ENCODE data around the gene STRIP1.

STRIP1 gene

DNA sequence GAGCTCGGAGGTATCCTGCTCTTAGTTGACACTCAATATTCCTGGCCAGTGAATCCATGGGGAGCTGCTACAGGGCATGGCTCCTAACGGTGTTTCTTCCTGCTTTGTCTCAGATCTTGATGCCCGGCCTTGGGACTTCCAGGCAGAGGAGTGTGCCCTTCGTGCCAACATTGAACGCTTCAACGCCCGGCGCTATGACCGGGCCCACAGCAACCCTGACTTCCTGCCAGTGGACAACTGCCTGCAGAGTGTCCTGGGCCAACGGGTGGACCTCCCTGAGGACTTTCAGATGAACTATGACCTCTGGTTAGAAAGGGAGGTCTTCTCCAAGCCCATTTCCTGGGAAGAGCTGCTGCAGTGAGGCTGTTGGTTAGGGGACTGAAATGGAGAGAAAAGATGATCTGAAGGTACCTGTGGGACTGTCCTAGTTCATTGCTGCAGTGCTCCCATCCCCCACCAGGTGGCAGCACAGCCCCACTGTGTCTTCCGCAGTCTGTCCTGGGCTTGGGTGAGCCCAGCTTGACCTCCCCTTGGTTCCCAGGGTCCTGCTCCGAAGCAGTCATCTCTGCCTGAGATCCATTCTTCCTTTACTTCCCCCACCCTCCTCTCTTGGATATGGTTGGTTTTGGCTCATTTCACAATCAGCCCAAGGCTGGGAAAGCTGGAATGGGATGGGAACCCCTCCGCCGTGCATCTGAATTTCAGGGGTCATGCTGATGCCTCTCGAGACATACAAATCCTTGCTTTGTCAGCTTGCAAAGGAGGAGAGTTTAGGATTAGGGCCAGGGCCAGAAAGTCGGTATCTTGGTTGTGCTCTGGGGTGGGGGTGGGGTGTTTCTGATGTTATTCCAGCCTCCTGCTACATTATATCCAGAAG is 19.4 kb downstream of the STRIP1 start:
- peak in 1 of 2 experiments; percentile 16 for DNase-seq

DNA sequence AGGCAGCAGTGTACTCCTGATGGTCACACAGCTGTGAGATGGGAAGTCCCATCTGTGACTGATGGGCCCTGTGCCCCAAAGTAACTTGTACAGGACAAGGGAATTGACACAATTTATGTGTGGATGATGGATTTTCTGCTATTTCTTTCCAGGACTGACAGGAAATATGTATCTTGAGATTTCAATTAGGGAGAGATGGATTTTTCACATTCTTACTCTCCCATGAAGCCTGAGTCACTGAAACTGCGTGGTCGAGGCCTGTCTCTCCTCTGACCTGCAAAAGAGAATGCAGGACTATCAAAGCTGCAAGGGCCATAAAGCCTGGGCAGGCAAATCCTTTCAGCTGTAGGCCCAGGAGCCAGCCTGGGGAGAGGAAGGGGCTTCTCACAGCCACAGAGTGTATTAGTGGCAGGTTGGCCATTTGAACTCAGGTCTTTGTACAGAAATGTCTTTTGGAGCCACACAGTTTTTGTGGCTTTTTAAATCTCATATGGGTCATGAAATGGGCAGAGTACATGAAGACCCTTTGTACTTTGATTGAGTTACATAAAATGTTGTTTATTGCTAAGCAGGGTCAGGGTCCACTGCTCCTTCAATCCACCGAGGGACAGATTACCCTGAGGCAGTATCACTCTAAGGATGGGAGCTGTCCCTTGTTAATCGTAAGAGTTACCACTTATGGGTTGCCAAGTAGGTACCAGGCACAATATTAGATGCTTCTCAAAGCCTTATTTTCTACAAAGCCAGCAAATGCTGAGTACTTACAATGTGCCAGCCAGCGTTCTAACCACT is 21.3 kb downstream of the STRIP1 start:
- DNase-seq, result no peak

DNA sequence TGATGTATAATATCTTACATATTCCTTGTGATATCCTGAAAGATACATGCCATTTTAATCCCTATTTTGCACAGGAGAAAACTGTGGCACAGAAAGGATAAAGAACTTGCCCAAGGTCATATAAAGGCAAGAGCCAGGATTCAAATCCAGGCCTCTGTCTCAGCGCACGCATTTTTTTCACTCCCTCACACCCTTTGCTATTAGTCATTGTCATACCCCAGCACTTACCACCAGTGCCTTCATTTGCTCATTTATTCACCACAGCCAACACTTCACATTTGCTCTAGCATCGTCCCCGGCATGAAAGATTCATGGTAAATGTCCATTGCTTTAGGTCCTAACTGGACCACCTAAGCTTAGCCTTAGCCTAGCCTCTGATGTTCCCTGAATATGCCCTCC is 21.9 kb downstream of the STRIP1 start:
- DNase-seq, result no peak

DNA sequence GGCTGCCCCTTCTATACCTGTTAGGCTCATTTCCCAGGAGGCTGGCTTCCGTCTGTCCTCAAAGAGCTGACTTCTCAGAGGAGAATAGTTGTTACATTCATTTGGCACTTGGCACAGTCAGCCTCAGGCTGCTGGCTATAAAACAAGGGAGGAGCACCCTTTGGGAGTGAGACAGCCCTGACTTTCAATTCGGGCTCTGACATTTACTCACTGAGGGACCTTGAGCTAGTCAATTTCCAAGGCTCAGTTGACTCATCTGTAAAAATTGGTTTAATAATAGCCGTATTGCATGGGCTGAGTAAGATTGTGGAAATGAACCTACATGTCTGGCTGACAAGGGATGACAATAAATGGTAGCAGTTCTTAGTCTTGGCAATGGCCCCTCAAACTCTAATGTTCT is 22.4 kb downstream of the STRIP1 start:
- DNase-seq, result no peak

DNA sequence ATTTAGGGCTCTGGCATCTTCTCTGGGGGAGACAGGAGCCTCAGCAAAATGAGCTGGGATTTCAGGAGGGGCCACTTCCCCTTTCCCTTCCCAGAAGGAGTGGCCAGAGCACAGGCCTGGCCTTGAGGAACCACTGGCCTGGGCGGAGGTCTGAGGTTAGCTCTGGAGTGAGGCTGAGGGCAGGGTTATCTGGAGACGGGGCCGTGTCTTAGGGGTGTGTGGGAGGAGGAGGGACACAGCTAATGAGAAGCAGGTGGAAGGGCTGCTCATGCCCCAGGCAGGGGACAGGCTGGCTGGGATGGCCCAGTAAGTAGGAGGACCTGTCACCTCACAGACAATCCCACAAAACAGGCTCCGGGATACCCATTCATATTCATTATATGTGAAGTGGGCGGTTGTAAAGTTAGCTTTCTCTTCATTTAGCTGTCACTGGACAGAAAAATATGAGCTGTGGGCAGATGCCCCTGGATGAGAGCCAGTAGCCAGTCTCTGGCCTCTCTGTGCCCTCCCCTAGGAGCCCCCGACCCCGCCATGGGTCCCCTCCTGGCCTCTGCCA is 23.6 kb downstream of the STRIP1 start:
- DNase-seq, result no peak

DNA sequence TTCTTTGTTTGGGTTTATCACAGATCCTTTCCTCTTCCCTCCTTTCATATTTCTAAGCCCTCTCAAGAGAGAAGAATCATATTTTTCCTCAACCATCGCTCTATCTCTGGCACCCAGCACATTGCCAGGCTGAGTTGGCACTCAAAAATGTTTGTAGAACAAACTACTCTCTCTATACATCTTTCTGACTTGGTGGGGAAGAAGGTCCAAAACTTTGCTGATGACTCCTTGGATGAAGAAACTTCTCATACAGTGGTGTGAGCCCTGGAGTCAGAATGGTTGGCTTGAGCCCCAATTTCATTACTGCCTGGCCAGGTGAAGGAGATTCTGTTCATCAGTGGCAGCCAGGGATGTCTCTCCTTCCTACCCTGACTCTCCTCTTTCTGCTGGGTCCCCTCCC is 24.2 kb downstream of the STRIP1 start:
- no peak for DNase-seq

DNA sequence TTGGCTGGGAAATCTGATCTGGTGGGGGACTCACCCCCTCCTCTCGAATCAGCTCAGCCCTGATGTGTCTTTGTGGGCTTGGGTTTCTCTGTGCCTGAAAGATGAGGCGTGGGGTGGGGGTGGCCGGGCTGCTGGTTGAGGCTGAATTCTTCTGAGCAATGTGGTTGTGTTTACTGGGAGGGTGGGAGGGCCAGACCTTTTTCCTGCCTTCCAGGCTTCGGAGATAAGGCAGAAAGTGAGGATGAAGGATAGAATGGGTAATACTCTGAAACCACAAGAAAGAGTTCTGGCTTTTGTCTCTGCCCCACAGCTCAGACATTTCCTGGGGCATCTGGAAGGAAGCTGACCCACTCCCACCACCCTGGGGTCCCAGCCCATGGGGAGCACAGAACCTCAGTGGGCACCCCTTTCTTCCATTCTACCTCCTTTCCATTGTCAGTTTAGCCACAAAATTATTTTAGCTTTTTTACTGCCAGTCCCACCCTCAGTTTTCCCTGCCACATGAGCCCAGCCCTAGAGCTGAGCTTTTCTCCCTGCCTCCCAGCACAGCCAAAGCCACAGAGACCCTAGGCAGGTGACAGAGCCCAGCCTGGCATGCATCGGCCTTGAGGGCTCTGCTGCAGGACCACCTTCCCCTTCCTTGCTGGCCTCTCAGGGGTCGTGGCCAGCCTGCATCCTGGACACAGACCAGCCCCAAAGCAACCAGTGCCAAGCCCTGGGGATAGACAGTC is 24.9 kb downstream of the STRIP1 start:
- no peak for DNase-seq

DNA sequence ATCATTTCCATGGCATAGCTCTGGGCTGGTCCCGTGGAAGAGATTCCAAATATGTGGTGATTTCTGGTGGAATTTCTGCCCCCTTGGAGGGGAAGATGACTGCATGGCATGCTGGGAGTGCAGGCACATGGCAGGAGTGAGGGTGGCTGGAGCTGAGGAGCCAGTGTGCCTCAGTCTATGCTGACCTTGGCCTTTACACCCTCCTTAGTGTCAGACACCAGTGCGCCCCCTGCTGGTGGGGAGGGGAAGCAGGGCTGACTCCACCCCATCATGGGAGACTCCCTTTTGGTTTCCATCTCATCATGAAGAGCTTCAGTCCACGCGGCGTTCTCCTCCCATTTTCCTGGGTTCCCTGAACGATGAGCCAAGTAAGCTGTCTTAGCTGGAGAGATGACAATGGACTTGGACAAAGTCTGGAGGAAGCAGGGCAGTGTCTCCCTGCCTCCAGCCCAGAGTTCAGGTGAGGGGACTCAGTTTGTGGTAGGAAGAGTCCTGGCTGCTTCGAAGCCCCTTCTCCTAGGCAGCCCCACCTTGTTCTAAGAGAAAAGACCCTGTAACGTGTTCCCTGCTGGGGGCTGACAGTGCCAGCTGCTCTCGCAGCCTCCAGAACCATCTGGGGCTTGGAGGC is 25.7 kb downstream of the STRIP1 start:
- DNase-seq, result no peak

DNA sequence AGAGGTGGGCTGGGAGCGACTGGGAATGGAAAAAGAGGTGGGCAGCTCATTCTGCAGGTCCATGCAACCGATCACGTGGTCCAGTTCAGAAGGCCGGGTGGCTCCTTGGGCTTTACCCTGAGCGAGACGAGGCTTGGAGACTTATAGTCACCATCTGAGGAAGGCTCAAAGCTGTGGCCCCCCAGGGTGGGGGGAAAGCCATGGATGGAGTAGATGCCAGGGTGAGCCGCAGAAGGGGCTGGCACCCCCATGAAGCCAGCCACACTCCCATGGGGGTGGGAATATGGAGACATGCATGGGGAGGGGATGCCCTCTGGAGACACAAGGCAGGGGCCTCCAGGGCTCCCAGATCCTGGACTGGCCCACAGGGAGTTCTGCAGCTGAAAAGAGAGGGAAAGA is 26.2 kb downstream of the STRIP1 start:
- DNase-seq, result no peak

DNA sequence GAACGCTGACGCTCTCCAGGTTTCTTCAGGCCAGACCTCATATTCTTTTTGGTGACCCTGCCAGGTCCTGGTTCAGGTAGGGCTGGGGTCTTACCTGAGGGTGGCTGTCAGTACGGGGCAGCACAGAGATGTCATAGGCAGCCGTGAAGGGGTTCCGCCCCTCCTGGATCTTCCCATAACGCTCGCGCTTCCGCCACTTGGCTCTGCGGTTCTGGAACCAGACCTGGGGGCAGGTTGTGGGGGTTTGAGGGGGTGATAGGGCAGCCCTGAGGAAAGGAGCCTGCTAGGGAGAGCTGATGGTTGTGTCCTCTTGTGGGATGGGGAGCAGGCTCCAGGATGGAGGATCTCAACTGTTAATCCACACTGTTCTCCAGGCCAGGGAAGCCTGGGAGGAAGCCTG is 26.9 kb downstream of the STRIP1 start:
- no peak for DNase-seq

DNA sequence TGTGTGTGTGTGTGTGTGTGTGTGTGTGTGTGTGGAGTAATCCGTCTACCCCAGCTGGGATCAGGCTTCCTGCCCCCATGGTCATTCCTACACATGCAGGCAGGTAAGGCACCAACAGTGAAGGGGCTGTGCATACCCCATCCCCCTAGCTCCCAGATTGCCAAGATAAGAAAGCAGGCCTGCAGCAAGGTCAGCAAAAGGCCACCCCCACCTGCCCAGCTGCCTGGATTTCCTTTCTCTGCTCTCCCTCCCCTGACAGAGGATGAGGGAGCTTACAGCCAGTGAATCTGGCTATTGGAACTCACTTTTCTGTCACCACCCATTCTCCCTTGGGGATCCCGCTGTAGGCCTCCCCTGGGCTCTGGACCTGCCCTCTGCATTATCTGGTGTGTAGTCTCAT is 28.2 kb downstream of the STRIP1 start:
- no peak for DNase-seq

DNA sequence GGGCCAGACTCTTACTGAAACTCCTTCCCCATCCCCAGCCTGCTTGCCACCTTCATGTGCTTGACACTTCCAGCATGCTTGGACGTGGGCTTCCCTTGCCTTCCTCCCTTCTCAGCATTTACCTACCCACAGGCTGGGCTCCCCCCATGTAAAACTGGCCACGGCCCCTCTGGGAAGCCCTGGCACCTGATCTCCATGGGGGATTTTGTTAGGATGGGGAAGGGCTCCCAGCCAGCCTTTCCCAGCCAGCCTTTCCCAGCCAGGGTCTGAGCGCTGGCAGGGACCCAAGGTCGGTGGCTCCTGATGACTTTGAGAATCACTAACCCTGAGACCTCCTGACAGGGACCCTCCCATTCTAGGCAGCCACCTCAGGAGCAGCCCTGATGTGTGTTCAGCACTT is 29.4 kb downstream of the STRIP1 start:
- no peak for DNase-seq

DNA sequence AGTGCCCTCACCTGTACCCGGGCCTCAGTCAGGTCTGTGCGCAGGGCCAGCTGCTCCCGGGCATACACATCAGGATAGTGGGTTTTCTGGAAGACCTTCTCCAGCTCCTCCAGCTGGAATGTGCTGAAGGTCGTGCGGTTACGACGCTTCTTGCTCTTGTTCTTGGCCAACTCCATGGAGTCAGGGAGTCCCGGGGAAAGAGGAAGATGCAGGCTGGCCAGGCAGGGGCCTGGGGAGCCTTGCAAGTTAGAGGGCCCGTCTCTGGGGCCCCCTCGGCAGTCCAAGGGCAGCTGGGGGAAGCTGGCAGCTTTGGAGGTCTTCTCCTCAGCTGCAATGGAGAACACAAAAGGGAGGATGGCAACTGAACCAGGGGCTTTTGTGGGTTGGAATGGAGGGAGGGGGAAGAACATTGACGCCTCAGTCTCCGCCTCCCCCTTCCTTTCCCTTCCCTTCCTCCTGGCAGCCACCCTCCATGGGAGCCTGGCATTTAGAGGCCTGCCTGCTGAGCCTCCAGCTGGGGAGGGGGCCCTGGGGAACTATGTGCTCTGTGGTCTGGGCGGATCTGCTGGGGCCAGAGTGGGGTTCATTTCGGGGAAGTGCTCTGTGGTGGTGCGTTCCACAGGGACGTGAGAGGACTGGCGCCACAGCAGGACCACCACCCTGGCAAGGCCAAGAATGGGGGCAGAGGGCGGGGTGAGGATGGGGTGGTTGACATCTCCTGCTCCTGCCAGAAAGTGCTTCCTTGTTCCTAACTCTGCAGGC is 30.3 kb downstream of the STRIP1 start:
- DNase-seq, result no peak

DNA sequence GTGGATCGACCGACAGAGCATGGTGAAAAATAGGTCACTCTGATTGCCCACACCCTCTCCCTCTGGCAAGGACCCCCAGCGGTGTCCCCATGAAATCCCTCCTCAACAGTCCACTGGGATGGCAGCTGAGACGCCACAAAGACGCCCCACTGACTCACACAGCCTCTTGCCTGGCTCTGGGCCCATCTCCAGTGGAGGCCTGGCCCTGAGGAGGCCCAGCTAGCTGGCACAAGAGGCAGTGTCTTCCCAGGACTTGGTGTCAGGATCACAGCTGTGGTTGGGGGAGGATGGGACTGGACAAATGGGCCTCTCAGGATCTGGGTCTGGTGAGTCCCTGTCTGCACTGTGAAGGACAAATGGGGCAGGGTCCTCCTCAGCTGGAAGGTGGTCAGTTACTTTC is 31.4 kb downstream of the STRIP1 start:
- DNase-seq, result no peak

DNA sequence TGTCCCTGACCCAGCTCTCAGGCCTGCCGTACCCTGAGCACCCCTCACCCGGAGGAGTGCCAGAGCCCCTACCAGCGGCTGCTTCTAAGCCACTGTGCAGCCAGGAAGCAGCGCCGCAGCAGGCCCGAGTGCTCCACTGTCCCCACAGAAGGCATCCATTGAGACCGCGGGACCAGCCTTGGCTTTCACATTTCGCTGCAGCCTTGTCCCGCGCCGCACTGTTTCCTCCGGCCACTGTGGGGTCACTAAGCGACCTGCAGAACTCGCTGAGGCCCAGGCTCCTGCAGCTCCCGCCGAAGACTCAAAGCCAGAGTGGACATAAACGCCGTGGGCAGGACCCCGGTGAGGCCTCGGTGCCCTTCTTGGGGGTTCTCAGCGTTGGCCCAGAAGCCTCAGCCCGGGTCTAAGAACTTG is 33.1 kb downstream of the STRIP1 start:
- DNase-seq, result no peak

DNA sequence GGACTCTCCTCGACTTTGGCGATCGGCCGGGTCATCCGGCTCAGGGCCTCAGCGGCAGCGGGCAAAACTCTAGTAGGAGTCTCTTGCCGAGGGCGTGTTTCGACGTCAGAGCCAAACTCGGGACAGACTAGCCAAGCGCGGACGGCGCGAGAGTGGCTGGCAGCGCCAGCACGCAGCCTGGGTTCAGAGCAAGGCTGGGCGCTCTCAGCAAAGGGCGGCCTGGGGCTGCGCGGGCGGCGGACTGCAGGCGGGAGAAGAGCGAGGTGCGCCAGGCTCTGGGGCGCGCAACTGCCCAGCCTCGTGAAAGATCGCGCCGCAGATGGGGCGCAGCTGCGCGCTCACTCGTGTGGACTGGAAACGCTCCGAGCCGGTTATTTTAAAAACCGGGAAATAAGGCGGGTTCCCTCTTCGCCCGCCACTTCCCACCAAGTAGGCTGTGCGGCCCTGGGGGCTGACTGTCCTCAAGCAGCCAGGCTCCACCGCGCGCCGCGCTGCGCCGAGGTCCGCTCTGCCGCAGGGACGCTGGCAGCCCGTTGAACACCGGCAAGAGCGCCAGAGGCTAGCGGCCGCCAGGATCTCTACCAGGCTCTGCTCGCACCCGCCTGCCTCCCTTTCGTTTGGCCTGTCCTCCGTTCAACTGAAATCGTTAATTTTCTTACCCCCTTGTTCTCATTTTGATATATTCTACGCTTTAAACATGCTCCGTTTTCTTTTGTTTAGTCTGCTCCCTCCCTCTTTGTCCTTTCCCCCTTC is 33.6 kb downstream of the STRIP1 start:
- no peak for DNase-seq

DNA sequence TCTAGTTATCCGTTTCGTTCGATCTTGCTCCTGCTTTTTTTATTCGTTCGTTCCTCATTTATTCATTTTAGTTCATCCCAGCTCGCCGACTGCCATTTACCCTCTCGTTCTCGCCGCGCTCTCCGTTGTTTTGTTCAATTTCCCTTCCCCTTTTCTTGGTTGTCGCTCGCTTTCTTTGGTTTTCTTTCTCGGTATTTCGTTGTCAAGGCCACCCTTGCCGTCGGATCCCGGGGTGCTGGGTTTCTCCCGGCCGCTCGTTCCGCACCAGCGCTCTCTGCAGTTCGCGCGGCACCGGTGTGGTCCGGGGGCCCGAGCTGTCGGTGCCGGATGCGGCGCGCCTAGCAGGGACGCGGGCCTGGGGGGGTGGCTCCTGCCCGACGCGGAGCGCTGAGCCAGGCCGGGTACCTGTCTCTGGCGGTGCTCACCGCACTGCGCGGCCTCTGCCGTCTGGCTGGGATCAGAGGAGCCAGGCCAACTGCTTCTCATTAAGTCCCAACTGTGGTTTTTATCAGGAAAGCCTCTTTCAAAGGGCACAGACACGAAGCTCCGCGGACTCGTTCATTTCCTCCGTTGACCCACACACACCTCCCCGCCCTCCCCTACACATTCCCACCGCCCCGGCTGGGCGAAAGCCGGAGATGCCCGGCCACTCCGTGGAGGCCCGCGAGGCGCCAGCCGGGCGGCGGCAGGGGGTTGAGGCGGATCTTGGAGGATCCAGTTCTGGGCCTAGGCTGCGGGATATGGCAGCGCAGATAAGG is 34.4 kb downstream of the STRIP1 start:
- DNase-seq, result no peak

DNA sequence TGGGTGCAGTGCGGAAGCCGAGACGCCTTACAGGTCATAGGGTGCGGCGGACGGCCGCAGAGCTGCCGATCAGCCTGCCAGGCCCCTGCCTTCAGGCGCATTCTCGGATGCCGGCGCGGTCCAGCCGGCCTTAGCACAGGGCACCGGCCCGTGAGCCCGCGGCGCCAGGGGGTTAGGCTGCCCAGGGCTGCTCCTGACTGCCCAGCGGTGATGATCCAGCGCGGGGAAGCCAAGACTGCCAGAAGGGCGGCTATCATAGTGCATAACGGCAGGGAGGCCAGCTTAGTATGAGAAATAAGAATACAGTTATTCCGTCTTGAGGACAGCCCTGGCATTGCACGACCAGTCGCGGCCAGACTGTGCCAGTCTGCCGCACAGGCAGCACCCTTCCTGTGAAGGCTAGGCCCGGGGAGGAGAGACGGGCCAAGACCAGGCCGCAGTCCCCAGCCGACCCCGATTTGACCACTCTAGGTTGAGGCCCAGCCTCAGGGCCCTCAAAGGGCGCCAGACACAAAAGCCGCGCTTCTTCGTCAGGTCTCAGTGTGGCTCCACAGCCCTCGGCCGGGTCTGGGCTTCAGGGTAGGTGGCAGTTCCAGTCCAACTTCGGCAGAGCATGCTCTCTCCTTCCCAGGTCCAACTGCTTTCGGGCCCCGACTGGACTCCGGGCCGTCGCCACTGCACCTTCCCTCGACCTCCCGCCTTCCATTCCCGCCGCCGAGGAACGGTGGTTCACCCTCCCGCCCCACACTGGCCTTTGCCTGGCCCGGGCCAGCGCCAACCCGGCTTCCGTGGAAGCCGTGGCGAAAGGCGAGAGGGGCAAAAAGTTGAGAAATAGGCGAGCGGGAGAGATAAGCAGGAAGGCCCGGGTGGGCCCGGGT is 35.2 kb downstream of the STRIP1 start:
- DNase-seq, result no peak

DNA sequence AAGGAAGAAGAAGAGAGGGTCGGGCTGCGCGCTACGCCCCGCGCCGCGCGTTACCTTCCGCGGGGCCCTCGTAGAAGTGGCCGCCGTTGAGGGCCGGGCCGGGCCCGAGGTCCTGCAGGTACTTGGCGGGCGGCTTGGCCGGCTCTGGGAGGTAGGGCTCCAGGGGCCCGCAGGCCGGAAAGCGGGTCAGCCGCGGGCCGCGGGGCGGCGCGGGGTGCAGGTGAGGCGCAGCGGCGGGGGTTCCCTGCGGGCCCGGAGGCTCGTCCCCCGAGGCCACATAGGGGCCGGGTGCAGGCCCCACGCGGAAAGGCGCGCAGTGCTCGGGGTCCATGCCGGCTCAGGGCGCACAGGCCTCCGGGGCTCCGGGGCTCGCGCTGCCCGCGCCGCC is 35.9 kb downstream of the STRIP1 start:
- no peak for DNase-seq
